Measurements from ENCODE around the gene TRIM43B. TPM values are rescaled to one million over a fixed set of nuclear protein-coding genes. Genes with fewer than 3 reads are reported as not detected.

Gene TRIM43B
- total RNA-seq, 2 experiments from 2014 or later, result not detected

Other genes starting within 250 kb of the TRIM43B start
- 1 to 10 TPM in 1 of 2 experiments, under 1 TPM in 1; 0.82 to 1.0 TPM for gene PROM2, start 210.3 kb downstream of the TRIM43B start, total RNA-seq
- not detected for gene KCNIP3, start 187.4 kb downstream of the TRIM43B start, total RNA-seq
- gene FAHD2A, start 82.0 kb downstream of the TRIM43B start, total RNA-seq, result 10 to 100 TPM; 34.8 to 38.2 TPM
- gene TRIM43, start 107.2 kb upstream of the TRIM43B start, total RNA-seq, result not detected